AG09309 (cell line): ENCODE results near the gene MPRIP.
A peak's percentile ranks its signal among the peaks of the same experiment; 100 is the strongest.

Experiments
- DNase-seq: peaks from one replicate; pipeline ENCODE4 v3.0.0-alpha.2; 2010; ENCODE audit warnings: low read depth
- H3K4me3 ChIP-seq: 2 replicates; pipeline ENCODE4 v1.5.1; 2011; ENCODE audit warnings: mild to moderate bottlenecking, low read depth, low read length, moderate library complexity; ENCODE audit not compliant: control insufficient read depth
- CTCF ChIP-seq: IDR thresholded peaks from 2 replicates; pipeline ENCODE4 v1.5.1; 2011; ENCODE audit warnings: mild to moderate bottlenecking, low read depth, low read length, inconsistent platforms; ENCODE audit not compliant: insufficient read depth, control insufficient read depth; ENCODE audit errors: missing control alignments

MPRIP gene

GRCh38 chr17:17061516-17061915, 19.3 kb downstream of the MPRIP start:
- TF ChIP-seq CTCF, result no peak
- no peak overlapping the region for H3K4me3 ChIP-seq
- DNase-seq, result no peak

- no peak for DNase-seq
- H3K4me3 ChIP-seq, result no peak overlapping the region
- no peak for TF ChIP-seq CTCF
Observed at GRCh38 chr17:17062356-17062755, 20.1 kb downstream of the MPRIP start.

- no peak for TF ChIP-seq CTCF
- H3K4me3 ChIP-seq, result no peak overlapping the region
- DNase-seq, result no peak
Observed at GRCh38 chr17:17062866-17063265, 20.6 kb downstream of the MPRIP start.

GRCh38 chr17:17063546-17064122, 21.4 kb downstream of the MPRIP start:
- TF ChIP-seq CTCF, result no peak
- DNase-seq, result no peak
- H3K4me3 ChIP-seq, result no peak overlapping the region

GRCh38 chr17:17064322-17064721, 22.1 kb downstream of the MPRIP start:
- no peak for DNase-seq
- no peak for TF ChIP-seq CTCF
- no peak overlapping the region for H3K4me3 ChIP-seq

GRCh38 chr17:17066021-17066420, 23.8 kb downstream of the MPRIP start:
- no peak for TF ChIP-seq CTCF
- DNase-seq, result no peak

GRCh38 chr17:17067257-17067656, 25.0 kb downstream of the MPRIP start:
- no peak overlapping the region for H3K4me3 ChIP-seq
- TF ChIP-seq CTCF, result no peak
- peak; percentile 23 for DNase-seq

More at GRCh38 chr17:17066021-17066420, 23.8 kb downstream of the MPRIP start:
- no peak overlapping the region for H3K4me3 ChIP-seq
